ENCODE results near the gene KLF17. TPM values are rescaled to one million over a fixed set of nuclear protein-coding genes. Genes with fewer than 3 reads are reported as not detected.

Gene KLF17
- total RNA-seq, 4 donors from 2014 or later, result not detected

DNA sequence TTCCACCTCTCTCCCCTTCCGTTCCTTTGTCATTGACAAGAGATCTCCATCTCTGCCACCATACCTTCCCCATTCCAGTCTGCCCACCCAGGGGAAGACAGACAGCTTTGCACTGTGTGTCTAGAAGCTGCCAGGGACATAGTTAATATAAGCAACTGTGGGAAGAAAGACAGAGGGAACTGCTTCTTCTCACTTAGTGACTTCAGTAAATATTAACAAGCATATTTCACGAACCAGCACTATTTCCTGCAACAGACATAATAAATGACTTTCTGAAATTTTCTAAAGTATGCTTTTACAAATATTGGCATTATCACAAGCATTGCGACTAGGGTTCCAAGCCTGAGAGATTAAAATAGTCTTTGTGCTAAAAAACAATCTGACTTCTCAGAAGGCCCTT is 44.2 kb upstream of the KLF17 start:
- no peak overlapping the region for H3K27ac ChIP-seq
- TF ChIP-seq POLR2A (IDR thresholded peaks at IDR 0.05) (no peak), CTCF (IDR thresholded peaks at IDR 0.05) (no peak)
- H3K9me3 ChIP-seq, result no peaks in the 10 kb centered on the region
- no peaks in the 10 kb centered on the region for H3K4me1 ChIP-seq
- H3K4me3 ChIP-seq, result no peak overlapping the region
- no peak for DNase-seq
- H3K27me3 ChIP-seq, result no peaks in the 10 kb centered on the region
- no peaks in the 10 kb centered on the region for H3K36me3 ChIP-seq

DNA sequence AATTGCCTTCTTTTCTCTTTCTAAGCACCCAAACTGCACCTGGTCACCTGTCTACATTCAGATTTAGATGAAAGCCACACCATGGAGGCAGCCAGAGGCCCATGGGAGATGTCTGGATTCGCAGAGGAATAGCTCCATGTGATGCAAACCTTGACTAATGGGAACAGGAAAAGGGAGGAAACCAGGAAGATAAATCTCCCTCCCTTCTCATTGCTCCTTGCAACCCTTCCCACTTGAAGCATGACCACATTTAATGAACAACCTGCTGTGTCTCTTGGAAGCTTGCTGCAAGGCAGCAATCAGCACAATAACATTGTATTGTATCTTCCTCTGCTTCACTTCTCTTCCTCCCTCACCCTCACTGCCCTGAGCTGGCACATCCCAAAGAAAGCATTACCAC is 42.6 kb upstream of the KLF17 start:
- Histone ChIP-seq H3K4me1 (no peaks in the 10 kb centered on the region), H3K36me3 (no peaks in the 10 kb centered on the region), H3K27ac (no peak overlapping the region), H3K9me3 (no peaks in the 10 kb centered on the region), H3K27me3 (no peaks in the 10 kb centered on the region), H3K4me3 (no peak overlapping the region)
- TF ChIP-seq POLR2A (IDR thresholded peaks at IDR 0.05) (no peak), CTCF (IDR thresholded peaks at IDR 0.05) (no peak)
- no peak for DNase-seq

GRCh38 chr1:44077421-44077820 is 41.2 kb upstream of the KLF17 start:
- Histone ChIP-seq H3K4me1 (no peaks in the 10 kb centered on the region), H3K9me3 (no peaks in the 10 kb centered on the region), H3K27ac (no peak overlapping the region), H3K36me3 (no peaks in the 10 kb centered on the region), H3K27me3 (no peaks in the 10 kb centered on the region), H3K4me3 (no peak overlapping the region)
- DNase-seq, result no peak
- no peak for TF ChIP-seq CTCF (IDR thresholded peaks at IDR 0.05)

DNA sequence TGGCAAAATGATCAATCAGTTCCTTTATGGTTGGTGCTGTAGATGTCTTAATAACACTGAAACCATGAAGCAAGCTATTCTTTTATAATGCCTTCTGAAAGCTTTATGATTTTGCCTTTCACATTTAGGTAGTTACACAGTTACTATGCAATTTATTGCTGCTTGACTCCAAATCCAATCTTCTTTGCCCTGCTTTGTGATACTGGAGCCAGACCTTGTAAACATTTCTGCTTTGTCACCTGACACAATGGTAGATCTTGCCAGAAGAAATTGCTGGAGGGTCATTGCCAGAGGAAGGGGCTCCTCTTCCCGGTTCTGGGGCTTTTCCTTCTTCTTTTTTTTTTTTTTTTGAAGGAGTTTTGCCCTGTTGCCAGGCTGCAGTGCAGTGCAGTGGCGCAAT is 40.5 kb upstream of the KLF17 start:
- H3K36me3 ChIP-seq, result no peaks in the 10 kb centered on the region
- DNase-seq, result no peak
- H3K27ac ChIP-seq, result no peak overlapping the region

DNA sequence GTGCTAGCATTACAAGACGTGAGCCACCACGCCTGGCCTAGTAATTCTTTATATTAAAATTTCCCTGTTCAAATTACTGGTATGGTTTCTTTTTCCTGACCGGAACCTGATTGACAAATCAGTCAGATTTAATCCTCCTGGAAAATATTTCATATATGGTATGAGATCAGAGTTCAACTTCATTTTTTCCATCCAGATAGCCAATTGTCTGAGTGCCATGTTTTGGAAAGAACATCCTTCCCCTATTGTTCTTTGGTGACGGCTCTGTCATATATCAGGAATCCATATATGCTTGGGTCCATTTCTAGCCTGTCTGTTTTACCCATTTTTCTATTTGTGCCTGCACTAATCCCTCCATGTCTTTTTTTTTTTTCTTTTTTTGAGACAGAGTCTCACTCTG is 39.1 kb upstream of the KLF17 start:
- no peak overlapping the region for H3K4me3 ChIP-seq
- H3K4me1 ChIP-seq, result no peaks in the 10 kb centered on the region
- DNase-seq, result no peak
- no peak overlapping the region for H3K27ac ChIP-seq
- TF ChIP-seq POLR2A (IDR thresholded peaks at IDR 0.05) (no peak), CTCF (IDR thresholded peaks at IDR 0.05) (no peak)
- H3K27me3 ChIP-seq, result no peaks in the 10 kb centered on the region
- H3K9me3 ChIP-seq, result no peaks in the 10 kb centered on the region
- no peaks in the 10 kb centered on the region for H3K36me3 ChIP-seq

More for the DNA sequence above, 40.5 kb upstream of the KLF17 start:
- Histone ChIP-seq H3K4me3 (no peak overlapping the region), H3K27me3 (no peaks in the 10 kb centered on the region), H3K9me3 (no peaks in the 10 kb centered on the region), H3K4me1 (no peaks in the 10 kb centered on the region)
- TF ChIP-seq POLR2A (IDR thresholded peaks at IDR 0.05), result no peak
- TF ChIP-seq CTCF (IDR thresholded peaks at IDR 0.05), result no peak

DNA sequence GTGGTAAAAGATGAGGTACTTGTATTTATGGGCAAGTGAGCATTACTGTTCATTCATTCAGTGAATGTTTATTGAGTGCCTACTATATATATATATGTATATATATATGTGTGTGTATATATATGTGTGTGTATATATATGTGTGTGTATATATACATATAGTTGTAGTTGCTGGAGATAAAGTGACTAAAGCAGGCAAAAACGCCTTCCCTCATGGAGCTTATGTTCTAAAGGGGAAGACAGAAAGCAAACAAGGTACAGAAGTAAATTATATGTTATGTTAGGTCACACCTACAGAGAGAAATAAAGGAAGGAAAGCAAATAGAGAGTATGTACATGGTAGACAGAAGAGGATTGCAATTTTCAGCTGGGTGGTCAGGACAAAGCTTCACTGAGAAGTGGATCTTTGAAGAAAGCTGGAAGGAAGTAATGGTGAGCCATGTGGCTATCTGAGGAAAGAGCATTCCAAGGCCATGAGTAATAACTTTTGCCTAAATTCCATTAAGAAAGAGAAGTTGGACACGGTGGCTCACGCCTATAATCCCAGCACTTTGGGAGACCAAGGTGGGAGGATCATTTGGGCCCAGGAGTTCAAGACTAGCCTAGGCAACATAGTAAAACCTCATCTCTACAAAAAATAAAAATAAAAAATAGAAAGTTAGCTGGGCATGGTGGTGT is 33.5 kb upstream of the KLF17 start:
- Histone ChIP-seq H3K27ac (no peak overlapping the region), H3K4me3 (no peak overlapping the region), H3K36me3 (no peaks in the 10 kb centered on the region), H3K4me1 (no peaks in the 10 kb centered on the region), H3K9me3 (no peaks in the 10 kb centered on the region), H3K27me3 (no peaks in the 10 kb centered on the region)
- DNase-seq, result no peak
- TF ChIP-seq CTCF (IDR thresholded peaks at IDR 0.05), result no peak
- TF ChIP-seq POLR2A (IDR thresholded peaks at IDR 0.05), result no peak

Data from Peyer's patch (tissue), 4 donors.